Activated T-cell treated with anti-CD3 and anti-CD28 coated beads for 1 hour (primary cell): Measurements from ENCODE around the gene PLEKHA8.

ENCODE experiments used
- DNase-seq: peaks from one replicate; pipeline ENCODE4 v3.0.0-alpha.2; 2020; ENCODE audit warnings: low read depth

PLEKHA8 gene

GRCh38 chr7:30028216-30028748 lies at the start of gene PLEKHA8:
Gene PLEKHA8 (plus strand): TSS chr7:30028412. CDS start chr7:30028763, 351 bp downstream.
- peak; percentile 85 for DNase-seq

- no peak for DNase-seq
These were observed 48.1 kb upstream of the PLEKHA8 start for GRCh38 chr7:29980151-29980550.

DNA sequence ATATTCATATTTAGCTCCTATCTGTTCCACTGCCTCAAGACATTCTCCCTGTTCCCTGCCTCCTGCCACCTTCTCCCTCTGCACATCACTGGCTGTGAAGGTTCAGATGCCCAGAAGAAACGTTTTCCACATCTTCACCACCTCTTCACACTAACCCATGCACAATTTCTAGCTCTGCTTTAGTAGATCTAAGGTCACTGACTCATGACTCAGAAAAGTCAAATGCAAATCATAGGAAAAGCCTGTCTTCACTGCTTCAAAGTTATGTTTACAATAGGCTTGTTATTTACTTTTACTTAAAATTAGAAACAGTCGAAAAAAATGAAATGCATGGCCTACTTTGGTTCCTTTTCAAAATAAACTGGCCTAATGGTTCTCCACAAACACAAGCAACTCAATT lies 41.1 kb upstream of the PLEKHA8 start:
- DNase-seq = no peak

GRCh38 chr7:29987811-29988317 lies 40.3 kb upstream of the PLEKHA8 start:
- DNase-seq = no peak

DNA sequence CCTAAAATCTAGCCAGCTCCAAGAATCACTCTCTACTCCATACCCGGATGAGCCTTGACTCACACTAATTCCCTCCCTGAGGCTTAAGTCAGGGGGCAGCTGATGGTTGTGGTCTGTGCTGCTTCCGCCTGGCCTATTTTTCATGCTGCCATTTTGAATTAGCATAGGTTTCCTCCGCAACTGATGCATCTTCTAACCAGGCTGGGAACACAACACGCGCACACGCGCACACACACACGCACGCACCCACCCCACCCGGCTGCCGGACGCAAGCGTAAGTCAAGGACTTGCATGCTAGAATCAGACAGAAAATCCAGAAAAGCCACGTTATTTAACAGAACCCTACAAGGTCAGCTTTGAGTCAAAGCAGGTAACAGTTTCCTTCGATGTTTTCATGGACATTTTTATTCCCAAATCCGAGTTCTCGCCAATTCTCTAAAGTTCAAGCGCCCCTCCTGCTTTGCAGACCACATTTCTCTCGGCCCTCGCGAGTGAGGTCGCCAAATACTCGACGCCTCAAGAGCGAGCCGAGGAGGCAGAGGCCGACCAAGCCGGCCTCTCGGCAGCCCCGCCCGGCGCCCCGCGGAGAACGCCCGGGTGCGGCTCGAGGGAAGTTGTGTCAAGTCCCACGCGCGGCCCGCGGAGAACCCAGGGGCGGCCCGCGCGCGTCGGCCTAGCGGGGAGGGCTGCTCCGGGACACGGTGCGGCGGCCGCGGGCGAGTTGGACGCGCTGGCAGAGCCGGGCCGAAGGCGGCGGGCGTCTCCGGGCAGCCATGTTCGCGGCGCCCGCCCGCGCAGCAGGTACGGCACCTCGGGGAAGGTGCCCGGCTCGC lies 39.6 kb upstream of the PLEKHA8 start:
- DNase-seq = peak; percentile 7

DNA sequence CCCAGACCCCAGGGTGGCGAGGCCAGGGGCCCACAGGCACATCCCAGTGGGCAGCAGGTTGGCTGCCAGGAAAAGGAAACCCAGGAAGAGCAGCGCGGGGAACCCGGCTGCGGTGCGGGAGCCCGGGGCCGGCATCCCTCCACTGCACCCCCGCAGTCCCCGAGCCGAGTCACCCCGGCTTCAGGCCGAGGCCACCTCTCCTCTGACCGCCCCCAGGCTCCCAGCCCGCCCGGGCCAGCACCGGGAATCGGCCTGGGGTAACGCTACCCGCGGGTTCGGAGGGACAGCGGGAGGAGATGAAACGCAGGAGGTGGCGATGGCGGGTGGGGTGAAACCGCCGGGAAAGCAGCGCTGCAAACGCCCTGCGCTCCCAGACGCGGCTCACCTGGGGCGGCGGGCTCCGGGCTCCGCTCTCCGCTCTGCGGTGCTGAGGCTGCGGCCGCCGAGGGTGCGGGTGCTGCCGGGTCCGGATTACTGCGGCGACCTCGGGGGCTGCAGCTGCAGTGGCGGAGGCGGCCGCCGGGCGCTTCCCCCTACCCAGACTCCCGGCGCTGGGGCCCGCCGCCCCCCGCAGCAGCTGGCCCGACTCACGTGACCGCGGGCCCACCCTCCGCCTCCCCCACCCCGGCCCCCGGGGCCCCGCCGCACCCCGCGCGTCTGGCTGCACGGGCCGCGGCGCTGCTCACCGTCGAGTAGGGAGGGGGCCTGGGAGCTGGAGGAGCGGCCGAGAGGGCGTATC lies 38.8 kb upstream of the PLEKHA8 start, which contains the start of gene SCRN1:
Gene SCRN1 (minus strand): TSS at position 545 of the 739 bp plus-strand sequence. CDS start 20,734 bp downstream, outside the sequence.
- no peak for DNase-seq

GRCh38 chr7:29990931-29991330 lies 37.3 kb upstream of the PLEKHA8 start:
- DNase-seq = no peak

DNA sequence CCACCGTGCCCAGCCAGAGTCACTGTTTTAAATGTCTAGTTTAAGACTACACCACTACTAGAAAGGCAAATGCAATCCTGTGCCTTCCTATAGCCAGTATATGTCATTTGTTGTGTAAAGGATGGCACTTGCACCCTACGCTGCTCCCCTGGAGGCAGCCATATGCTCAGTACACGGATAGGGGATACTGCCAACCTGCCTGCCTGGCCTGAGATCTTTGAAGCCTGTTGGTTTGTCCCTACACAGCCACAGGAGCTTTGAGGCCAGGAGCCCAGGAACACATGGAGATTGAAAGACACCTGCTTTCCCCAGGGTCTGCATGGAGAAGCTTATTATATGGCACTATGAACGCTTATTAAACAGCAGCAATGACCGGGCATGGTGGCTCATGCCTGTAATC lies 36.3 kb upstream of the PLEKHA8 start:
- DNase-seq = no peak

GRCh38 chr7:29993140-29993539 lies 35.1 kb upstream of the PLEKHA8 start:
- no peak for DNase-seq

DNA sequence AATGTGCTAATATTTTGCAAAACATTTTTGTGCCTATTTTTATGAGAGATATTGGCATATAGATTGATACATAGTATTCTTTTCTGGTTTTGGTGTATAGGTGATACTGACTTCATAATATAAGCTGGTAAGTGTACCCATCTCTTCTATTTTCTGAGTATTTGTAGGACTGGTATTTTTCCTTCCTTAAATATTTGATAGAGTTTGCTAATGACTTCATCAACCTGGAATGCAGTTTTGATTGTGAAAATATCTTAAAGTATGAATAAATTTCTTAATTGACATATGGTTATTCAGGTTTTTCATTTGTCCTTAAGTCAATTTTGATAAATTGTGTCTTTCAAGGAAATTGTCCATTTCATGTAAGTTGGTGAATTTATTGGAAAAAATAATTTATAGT lies 32.6 kb upstream of the PLEKHA8 start:
- no peak for DNase-seq

DNA sequence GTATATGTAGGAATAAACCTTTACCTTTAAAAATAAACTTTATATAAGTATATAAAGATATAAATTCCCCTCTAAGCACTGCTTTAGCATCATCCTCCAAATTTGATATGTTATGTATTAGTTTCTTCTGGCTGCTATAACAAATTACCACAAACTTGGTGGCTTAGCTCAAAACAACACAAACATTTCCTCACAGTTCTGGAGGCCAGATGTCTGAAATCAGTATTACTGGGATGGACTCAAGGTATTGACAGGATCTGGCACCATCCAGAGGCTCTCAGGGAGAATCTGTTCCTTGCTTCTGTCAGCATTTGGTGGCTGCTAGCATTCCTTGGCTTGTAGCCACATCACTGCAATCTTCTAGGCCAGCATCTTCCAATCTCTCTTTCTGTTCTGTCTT lies 31.9 kb upstream of the PLEKHA8 start:
- no peak for DNase-seq

GRCh38 chr7:29998489-29998888 lies 29.7 kb upstream of the PLEKHA8 start:
- no peak for DNase-seq

GRCh38 chr7:30001998-30002397 lies 26.2 kb upstream of the PLEKHA8 start:
- DNase-seq = no peak

GRCh38 chr7:30003098-30003497 lies 25.1 kb upstream of the PLEKHA8 start:
- DNase-seq = no peak

GRCh38 chr7:30005464-30005863 lies 22.7 kb upstream of the PLEKHA8 start:
- no peak for DNase-seq

- DNase-seq = no peak
These were observed 18.2 kb upstream of the PLEKHA8 start for GRCh38 chr7:30010021-30010420.

DNA sequence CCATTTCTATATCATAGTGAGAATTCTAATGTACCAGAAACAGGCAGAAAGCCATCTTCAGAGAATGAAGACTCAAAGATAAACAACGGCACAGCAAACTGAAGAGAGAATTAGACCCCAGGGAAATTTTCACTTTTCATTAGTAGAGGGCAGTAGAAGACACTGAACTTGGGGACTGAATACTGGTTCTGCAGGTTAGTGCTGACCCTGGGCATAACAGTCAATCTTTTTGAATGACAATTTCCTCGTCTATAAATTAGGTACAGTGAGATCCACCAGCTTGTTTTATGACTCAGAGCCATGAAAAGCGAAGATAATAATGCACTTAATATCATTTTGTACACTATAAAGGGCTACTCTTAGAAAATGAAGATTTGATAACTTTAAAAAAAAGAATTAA lies 15.5 kb upstream of the PLEKHA8 start:
- no peak for DNase-seq

DNA sequence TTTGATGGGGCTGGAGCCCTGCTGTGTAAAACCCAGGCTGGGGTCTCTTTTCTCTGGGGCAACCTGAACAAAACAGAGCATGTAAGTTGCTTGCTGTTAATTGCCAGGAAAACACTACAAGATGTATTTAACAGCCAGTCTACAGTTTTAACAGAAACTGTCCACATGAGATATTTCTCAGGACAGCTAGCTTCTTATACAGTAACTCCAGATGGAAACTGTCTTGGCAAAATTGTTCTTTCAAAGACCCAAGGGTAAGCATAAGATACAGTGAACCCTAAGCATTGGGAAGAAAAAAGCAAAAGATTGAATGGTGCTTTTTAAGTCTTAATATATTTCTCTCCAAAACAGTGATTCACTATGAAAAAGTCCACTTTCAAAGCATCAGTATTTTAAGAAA lies 9.8 kb upstream of the PLEKHA8 start:
- no peak for DNase-seq

GRCh38 chr7:30019387-30019786 lies 8.8 kb upstream of the PLEKHA8 start:
- no peak for DNase-seq

DNA sequence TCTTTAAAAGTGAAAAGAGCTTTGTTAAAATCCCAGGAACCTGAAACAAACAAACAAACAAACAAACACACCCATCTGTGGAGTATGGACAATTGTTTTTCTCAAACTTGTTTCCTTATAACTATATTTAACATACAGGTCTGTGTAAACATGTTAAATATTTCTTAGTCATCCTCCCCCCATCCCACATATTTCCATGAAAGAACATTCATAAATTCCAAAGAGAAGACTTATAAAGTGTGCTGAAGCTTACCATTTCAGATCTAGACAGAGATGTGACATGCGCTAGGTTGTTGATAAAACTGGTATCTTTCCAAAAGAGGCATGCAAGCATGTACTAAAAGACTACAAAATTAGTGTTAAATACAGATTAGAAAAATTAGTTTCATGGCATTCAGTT lies 8.3 kb upstream of the PLEKHA8 start:
- DNase-seq = no peak

- DNase-seq = no peak
These were observed 7.7 kb upstream of the PLEKHA8 start for GRCh38 chr7:30020535-30020934.

- DNase-seq = no peak
These were observed 5.2 kb upstream of the PLEKHA8 start for GRCh38 chr7:30022991-30023390.

DNA sequence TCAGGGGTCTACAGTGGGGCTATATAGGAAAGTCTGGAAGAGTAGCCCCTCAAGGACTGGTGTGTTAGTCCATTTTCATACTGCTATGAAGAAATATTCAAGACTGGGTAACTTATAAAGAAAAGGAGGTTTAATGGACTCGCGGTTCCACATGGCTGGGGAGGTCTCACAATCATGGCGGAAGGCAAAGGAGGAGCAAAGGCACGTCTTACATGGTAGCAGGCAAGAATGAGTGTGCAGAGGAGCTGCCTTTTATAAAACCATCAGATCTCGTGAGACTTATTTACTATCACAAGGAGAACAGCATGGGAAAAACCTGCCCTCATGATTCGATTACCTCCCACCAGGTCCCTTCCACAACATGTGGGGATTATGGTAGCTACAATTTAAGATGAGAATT lies 4.7 kb upstream of the PLEKHA8 start:
- DNase-seq = no peak
